Fibroblast of lung (primary cell): ENCODE results near the gene SLC35F3.

Source experiments
- EZH2 ChIP-seq: IDR thresholded peaks from 2 replicates; pipeline ENCODE4 v1.5.1; 2012; ENCODE audit warnings: low read length, control low read depth, mild to moderate bottlenecking; ENCODE audit errors: missing control alignments
- TF ChIP-seq, protein P1 (sequence below), 2 donors: IDR thresholded peaks in 1 of 2; conservative IDR thresholded peaks in 1 of 2; 1 replicate in 1 of 2; 2 replicates in 1 of 2; pipeline ENCODE4 v1.5.1; 2011 to 2012; ENCODE audit warnings: low read length in 2 of 2, control low read depth in 1 of 2, inconsistent platforms in 1 of 2, low read depth in 1 of 2, mild to moderate bottlenecking in 1 of 2

DNA sequence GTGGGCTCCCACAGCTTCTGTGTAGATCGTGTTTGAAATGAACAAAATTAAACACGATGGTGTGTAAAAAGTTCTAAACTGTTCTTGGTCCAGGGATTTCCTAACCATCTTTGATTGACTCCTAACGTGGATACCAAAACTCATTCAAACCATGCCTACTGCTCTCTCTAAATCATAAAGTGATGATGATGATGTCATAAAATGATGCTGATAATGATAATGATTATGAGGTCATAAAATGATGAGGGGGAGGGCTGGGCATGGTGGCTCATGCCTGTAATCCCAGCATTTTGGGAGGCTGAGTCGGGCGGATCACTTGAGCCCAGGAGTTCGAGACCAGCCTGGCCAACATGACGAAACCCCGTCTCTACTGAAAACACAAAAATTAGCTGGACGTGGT lies 335.5 kb downstream of the SLC35F3 start:
- TF ChIP-seq, protein P1, sequence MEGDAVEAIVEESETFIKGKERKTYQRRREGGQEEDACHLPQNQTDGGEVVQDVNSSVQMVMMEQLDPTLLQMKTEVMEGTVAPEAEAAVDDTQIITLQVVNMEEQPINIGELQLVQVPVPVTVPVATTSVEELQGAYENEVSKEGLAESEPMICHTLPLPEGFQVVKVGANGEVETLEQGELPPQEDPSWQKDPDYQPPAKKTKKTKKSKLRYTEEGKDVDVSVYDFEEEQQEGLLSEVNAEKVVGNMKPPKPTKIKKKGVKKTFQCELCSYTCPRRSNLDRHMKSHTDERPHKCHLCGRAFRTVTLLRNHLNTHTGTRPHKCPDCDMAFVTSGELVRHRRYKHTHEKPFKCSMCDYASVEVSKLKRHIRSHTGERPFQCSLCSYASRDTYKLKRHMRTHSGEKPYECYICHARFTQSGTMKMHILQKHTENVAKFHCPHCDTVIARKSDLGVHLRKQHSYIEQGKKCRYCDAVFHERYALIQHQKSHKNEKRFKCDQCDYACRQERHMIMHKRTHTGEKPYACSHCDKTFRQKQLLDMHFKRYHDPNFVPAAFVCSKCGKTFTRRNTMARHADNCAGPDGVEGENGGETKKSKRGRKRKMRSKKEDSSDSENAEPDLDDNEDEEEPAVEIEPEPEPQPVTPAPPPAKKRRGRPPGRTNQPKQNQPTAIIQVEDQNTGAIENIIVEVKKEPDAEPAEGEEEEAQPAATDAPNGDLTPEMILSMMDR (conservative IDR thresholded peaks at IDR 0.05 in 1 of 2, IDR thresholded peaks at IDR 0.05 in 1 of 2; ENCODE audit: low read depth in 1 of 2, low read length in 2 of 2): no peak
- no peak for TF ChIP-seq EZH2
